Lung microvascular endothelial cell (primary cell): ENCODE results near the gene DMXL1. TPM values are rescaled to one million over a fixed set of nuclear protein-coding genes. Genes with fewer than 3 reads are reported as not detected.
"Not testable (repeated sequence)": the region's sequence is repeated elsewhere in the genome, so short reads cannot be mapped to it uniquely, and the experiment has no call there.

Source experiments
- DNase-seq, 2 donors: peaks; one replicate each; pipeline versions ENCODE4 v3.0.0 to v3.0.0-alpha.2; 2010; ENCODE audit warnings: low read depth in 2 of 2
- total RNA-seq: library from RNA; depleted of rRNA; stranded (reverse); fragments of >200 nt; gene quantifications from 2 replicates; pipeline ENCODE4 v1.2.1, GENCODE V29; 2014

The DMXL1 gene
- total RNA-seq, 1 donor from 2014 or later: 21.8 TPM

GRCh38 chr5:119131530-119132304, 60.8 kb downstream of the DMXL1 start:
- DNase-seq: no peak

- not testable (repeated sequence) for DNase-seq
Measured at GRCh38 chr5:119135743-119136142, 64.9 kb downstream of the DMXL1 start.

GRCh38 chr5:119136666-119137318, 65.9 kb downstream of the DMXL1 start:
- DNase-seq: no peak

- DNase-seq: no peak
Measured at GRCh38 chr5:119153629-119154028, 82.7 kb downstream of the DMXL1 start.

GRCh38 chr5:119158144-119158543, 87.3 kb downstream of the DMXL1 start:
- DNase-seq: no peak

GRCh38 chr5:119161430-119161829, 90.5 kb downstream of the DMXL1 start:
- DNase-seq: no peak

GRCh38 chr5:119166026-119166425, 95.1 kb downstream of the DMXL1 start:
- no peak for DNase-seq

GRCh38 chr5:119168401-119168800, 97.5 kb downstream of the DMXL1 start:
- DNase-seq: peak in 1 of 2 donors; percentile 43

- DNase-seq: no peak
Measured at GRCh38 chr5:119171686-119172085, 100.8 kb downstream of the DMXL1 start.

GRCh38 chr5:119174578-119175163, 103.8 kb downstream of the DMXL1 start:
- no peak for DNase-seq

- DNase-seq: no peak
Measured at GRCh38 chr5:119176785-119177184, 105.9 kb downstream of the DMXL1 start.

- DNase-seq: no peak
Measured at GRCh38 chr5:119177226-119177625, 106.3 kb downstream of the DMXL1 start.

GRCh38 chr5:119178435-119178834, 107.5 kb downstream of the DMXL1 start:
- no peak for DNase-seq

GRCh38 chr5:119179857-119180641, 109.2 kb downstream of the DMXL1 start:
- DNase-seq: no peak

GRCh38 chr5:119185512-119185911, 114.6 kb downstream of the DMXL1 start:
- DNase-seq: not testable (repeated sequence)

- no peak for DNase-seq
Measured at GRCh38 chr5:119187776-119188529, 117.1 kb downstream of the DMXL1 start.

- no peak for DNase-seq
Measured at GRCh38 chr5:119190470-119191095, 119.7 kb downstream of the DMXL1 start.

GRCh38 chr5:119191944-119192343, 121.1 kb downstream of the DMXL1 start:
- no peak for DNase-seq

- DNase-seq: peak; percentile 5 to 27
Measured at GRCh38 chr5:119200795-119201194, 129.9 kb downstream of the DMXL1 start.

GRCh38 chr5:119207105-119207504, 136.2 kb downstream of the DMXL1 start:
- DNase-seq: no peak

- DNase-seq: no peak
Measured at GRCh38 chr5:119212026-119212425, 141.1 kb downstream of the DMXL1 start.
